DMS 273 (cell line): Measurements from ENCODE around the gene RTCA.
"Not testable (repeated sequence)": the region's sequence is repeated elsewhere in the genome, so short reads cannot be mapped to it uniquely, and the experiment has no call there.

ENCODE experiments used
- DNase-seq: peaks from one replicate; lab custom pipeline; 2025; ENCODE audit not compliant: unreplicated experiment; lab: John Stamatoyannopoulos, UW

The RTCA gene

DNA sequence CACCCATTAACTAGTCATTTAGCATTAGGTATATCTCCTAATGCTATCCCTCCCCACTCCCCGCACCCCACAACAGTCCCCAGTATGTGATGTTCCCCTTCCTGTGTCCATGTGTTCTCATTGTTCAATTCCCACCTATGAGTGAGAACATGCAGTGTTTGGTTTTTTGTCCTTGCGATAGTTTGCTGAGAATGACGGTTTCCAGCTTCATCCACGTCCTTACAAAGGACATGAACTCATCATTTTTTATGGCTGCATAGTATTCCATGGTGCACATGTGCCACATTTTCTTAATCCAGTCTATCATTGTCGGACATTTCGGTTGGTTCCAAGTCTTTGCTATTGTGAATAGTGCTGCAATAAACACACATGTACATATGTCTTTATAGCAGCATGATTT is 7.6 kb upstream of the RTCA start:
- DNase-seq, result not testable (repeated sequence)

DNA sequence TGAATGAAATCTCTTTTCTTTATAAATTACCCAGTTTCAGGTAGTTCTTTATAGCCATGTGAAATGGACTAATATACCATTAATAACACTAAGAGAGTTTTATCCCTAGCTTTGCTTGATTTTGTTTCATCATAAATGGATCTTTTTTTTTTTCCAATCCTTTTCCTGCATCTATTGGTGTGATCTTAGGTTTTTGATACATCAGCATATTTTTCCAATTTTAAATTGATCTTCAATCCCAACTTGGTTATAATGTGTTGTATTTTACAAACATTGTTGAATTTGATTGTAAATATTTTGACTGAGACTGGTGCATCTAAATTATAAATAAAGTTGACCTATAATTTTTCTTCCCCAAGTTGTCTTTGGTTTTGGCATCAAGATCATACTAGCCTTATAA is 4.3 kb upstream of the RTCA start:
- DNase-seq, result no peak

DNA sequence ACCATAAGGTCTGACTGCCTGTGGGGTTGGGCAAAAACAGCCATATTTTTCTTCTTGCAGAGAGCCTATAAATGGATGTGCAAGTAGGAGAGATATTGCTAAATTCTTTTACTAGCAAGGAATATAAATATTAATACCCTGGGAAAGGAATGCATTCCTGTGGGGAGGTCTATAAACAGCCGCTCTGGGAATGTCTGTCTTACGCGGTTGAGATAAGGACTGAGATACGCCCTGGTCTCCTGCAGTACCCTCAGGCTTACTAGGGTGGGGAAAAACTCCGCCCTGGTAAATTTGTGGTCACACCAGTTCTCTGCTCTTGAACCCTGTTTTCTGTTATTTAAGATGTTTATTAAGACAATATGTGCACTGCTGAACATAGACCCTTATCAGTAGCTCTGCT is 1.9 kb upstream of the RTCA start:
- DNase-seq, result not testable (repeated sequence)

DNA sequence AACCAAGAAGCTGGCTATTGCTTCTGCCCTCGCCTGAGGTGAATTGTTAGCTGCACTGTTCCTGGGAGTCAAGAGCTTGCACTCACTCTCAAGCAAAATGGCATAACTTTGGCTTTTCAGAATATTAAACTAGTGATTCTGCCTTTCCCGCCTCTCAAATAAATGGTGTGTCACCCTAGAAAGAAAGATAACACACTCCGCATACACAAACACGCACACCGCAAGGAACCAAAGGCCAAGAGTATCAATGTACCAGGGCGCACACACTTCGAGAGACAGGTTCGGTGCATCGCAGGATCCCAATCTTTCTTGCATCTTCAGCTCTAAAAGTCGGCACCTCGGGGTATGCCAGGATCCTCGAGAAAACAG is 470 bp upstream of the RTCA start:
- no peak for DNase-seq

DNA sequence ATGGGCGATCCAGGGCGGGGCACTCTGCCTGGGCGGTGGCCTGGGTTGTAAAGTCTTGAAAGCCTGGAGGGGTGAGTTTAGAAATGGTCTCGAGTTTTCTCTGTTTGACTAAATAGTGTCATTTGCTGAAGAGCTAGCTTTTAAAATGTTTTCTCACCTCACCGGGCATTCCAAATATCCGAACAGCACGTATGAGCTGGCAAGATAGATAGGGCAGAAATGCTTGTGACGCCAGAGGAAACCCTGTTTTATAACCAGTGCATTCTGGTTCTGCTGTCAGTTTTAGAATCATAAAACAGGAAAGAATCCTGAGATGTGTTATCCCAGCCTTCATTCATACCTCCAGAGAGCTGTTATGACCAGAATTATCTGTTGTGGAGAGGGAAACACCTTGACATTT is 725 bp downstream of the RTCA start:
- DNase-seq, result peak; percentile 51

DNA sequence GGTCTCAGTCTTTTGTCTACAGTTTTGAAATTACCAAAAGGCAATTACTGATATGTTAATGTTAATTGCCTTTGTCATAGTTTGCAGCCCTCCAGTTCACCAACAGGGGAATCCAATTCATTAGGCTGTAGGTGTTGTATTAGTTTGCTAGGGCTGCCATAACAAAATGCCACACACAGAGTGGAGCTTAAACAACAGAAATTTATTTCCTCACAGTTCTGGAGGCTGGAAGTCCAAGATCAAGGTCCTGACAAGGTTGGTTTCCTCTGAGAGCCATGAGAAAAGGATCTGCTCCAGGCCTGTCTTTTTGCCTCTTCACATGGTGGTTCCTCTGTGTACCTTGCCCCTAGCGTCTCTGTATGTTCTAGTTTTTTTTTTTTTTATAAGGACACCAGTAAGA is 1.3 kb downstream of the RTCA start:
- DNase-seq, result no peak

DNA sequence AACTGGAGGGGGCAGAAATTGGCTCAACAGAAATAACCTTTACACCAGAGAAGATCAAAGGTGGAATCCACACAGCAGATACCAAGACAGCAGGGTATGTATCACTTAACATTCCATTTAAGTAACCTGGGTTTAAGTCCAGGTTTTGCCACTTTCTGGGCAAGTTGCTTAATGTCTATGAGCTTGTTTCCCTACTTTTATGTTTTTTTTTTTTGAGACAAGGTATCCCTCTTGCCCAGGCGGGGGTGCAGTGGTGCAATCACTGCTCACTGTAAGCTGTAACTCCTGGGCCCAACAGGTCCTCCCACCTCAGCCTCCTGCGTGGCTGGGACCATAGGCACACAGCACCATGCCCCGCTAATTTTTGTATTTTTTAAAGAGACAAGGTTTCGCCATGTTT is 2.2 kb downstream of the RTCA start:
- no peak for DNase-seq

DNA sequence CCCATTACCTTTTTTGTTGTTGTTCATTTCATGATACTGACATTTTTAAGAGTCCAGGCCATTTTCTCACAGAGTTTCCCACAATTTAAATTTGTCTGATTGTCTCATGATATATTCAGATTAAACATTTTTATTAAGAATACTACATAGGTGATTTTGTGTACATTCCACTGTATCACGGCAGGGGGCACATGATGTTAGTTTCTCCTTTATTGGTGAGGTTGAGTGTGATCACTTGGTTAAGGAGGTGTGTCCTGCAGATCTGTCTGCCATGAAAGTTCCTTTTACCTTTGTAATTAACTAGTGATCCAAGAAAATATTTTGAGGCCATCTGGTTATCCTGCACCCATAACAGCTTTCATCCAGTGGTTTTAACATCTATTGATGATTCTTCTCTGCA is 11.8 kb downstream of the RTCA start:
- no peak for DNase-seq

DNA sequence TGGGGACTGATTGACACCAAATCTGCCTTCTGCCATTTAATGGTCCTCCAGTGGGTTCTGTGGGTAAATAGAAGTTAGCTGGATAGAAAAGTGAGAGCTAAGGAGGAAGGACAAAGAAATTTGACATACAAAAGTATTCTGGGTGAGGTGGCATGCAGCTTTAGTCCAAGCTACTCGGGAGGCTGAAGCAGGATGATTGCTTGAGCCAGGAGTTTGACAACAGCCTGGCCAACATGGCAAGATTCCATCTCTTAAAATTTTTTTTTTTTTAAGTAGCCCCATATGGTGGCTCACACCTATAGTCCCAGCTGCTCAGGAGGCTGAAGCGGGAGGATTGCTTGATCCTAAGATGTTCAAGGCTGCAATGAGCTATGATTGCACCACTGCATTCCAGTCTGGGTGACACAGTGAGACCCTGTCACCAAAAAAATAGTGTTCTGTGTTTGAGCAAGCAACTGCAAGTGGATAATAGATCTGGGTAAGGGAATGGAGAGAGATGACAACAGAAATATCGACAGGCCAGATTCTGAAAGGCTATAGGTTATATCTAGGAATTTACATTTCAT is 13.4 kb downstream of the RTCA start:
- peak; percentile 19 for DNase-seq

DNA sequence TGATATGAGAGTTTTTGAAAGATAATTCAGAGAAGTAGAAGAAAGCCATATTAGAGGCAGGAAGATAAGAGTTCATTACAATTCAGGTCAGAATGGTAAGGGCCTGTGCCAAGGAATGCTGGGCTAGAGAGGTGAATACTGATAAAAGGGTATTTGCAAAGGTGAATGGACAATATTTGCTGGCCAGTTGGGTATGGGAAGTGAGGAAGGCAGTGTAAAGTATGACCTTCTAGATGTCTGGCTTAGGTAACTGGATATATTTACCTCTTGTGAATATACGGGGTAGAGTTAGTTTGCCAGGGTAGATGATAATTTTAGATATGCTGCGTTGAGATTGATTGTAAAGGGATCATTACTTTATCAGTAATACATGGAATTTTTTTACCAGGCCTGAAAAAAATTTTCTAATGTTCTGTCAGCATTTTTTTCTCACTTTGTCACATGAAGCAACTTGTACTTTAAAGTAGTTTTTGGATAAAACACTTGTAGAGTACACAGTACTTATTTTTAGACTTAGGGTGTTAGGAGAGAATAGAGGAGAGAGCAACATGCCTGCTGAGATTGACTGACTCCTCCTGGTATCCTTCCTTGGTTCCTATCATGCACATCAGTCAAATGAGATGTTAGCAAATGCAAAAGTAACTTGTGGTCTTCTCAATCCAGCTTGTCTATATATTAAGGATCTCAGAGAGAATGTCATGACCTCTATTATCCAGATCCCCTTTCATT is 14.1 kb downstream of the RTCA start:
- DNase-seq, result no peak

DNA sequence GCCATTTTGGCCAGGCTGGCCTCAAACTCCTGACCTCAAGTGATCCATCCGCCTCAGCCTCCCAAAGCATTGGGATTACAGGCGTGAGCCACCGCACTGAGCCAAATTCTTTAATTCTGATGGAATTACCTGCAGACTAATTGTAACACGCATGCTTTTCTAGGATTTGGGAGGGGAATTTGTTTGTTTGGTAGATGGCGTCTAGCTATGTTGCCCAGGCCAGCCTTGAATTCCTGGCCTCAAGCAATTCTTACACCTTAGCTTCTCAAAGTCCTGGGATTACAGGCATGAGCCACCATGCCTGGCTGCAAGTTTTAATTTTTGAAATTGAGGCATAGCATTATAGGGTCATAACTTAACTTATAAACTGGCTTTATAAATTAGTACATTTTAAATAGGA is 18.6 kb downstream of the RTCA start:
- DNase-seq, result no peak

DNA sequence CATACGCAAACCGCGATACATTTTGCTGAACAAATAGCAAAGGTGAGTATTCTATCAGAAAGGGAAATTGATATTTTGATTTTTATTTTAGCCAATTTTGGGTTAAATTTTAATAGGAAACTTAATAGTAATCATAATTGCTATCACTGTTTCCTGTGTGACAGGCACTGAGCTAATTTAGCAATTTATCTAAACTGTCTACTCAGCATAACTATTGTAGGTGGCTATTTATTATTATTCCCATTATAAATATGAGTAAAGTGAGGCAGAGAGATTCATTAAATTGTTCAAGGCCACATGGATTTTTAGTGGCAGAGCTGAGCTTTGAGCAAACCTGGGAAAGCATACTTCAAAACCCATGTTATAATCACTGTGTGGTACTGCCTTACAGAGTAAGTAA is 21.1 kb downstream of the RTCA start:
- DNase-seq, result no peak

DNA sequence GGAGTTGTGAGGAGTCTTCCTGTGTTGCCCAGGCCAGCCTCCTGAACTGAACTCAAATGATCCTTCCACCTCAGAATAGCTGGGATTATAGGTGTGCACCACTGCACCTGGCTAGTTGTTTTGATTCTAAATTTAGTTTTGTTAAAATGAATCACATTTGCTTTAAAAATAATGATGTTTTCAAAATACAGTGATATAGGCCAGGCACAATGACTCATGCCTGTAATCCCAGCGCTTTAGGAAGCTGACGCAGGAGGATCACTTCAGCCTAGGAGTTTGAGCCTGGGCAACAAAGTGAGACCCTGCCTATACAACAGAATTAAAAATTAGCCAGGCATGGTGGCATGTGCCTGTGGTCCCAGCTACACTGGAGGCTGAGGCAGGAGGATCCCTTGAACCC is 24.3 kb downstream of the RTCA start:
- no peak for DNase-seq

DNA sequence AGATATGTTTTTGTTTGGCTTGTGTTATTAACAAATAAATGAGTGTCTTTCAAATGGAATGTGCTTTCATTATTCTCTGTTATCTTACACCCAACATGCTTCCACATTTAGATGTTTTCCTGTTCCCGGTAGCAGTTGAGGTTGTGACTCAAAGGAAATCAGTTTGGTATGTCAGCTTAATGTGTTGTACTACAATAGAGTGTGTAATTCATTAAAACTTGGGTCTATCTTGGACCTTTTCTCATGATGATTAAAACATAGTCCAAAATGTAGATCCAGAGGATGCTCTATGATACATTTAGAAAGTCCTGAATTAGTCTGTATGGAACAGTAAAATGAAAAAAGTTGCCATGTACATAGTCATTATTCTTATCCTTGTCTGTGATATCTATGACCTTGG is 26.7 kb downstream of the RTCA start:
- no peak for DNase-seq

DNA sequence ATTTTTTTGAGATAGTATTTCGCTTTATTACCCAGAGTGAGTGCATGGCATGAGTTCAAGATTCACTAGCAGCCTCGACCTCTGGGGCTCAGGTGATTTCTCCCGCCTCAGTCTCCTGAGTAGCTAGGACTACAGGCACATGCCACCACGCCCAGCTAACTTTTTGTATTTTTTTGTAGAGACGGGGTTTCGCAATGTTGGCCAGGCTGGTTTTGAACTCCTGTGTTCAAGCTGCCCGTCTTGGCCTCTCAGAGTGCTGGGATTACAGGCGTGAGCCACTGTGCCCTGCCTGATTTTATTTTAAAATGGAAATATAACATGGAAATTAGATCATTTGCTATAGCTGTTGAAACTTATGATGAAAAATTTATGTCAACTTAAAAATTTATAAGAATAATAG is 30.1 kb downstream of the RTCA start:
- no peak for DNase-seq

DNA sequence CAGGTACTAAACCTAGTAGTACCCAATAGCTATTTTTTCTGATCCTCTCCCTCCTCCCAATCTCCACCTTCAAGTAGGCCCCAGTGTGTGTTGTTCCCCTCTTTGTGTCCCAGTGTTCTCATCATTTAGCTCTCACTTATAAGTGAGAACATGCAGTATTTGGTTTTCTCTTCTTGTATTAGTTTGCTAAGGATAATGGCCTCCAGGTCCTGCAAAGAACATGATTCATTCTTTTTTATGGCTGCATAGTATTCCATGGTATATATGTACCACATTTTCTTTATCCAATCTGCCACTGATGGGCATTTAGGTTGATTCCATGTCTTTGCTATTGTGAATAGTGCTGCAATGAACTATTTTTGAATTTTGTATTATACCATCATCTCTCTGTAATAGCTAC is 31.0 kb downstream of the RTCA start:
- DNase-seq, result not testable (repeated sequence)

DNA sequence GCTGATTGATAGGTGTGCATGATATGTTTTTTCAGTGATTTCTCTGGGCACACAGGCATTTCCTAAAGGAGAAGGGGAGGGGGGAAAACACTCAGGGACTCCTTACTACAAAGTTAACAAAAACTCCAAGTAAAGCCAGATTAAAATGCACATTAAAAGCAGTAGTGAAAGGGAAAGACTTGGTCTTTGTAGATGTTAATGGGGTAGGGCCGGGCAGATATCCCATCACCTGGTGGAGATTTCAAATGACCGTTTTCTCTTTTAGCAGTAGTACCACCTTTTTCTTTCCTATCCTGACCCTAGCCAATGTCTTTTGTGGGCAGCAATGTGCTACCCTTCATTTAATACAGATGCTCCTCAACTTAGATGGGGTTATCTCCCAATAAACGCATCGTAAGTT is 32.5 kb downstream of the RTCA start:
- no peak for DNase-seq

DNA sequence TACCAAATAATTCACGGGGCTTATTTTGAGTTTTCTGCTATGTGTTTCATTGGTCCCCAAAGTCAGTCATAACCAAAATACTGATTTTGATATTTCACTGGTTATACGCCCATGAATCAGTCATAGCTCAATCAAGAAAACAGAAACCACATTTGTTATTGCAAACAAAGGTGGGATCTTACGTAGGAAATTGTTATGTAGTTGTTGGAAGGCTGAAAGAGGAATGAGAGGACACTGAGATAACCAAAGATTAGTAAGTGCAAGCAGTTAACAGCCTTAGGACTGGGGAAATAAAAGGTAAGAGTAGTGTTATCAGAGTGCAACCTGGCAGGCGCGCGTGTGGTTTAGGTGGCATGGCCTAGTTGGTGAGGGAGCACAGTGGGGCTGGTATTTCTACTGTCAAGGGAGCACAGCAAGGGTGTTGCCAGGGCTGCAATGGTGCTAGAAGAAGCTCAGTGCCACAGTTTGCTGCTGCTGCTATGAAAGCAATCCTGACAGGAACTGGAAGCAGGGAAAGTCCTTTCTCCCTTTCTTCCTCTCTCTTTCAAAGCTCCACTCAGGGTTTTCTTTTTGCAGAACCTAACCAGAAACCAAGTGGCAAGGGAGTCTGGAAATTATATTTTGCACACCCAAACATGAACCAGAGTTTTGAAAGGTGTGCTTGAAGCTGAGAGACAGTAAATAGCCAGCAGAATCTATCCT is 33.7 kb downstream of the RTCA start:
- no peak for DNase-seq

DNA sequence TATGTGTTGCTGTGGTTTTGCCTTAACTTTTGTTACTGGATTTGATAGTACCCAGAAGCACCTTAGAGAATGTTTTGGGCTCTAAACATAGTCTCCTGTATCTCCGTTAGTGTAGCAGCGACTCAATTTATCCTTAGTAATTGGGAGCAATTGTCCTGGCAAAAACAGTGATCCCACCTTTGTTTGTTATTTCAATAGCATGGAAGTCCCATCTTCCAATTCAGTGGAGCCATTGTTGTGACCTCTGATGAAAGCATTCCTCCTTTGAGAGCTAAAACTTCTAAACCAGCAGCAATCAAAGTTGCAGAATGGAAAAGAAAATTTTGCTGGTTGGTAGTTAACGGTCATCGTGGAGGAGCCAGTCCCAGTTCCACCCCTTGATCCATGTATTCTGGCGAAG is 34.7 kb downstream of the RTCA start:
- no peak for DNase-seq

DNA sequence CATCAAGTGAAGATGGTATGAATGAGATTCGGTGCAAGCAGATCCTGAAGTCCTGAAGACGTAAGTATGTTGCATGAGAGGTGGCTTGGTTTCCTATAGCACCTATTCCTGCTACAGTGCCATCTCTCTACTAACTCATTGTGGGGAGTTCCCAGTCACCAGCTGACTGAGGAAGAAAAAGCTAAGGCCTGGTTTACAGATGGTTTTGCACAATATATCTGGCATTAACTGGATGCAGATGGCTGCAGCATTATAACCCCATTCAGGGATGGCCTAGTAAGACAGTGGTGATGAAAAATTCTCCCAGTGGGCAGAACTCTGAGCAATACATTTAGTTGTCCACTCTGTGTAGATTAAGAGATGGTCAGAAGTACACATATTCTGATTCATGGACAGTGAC is 36.7 kb downstream of the RTCA start:
- DNase-seq, result no peak

DNA sequence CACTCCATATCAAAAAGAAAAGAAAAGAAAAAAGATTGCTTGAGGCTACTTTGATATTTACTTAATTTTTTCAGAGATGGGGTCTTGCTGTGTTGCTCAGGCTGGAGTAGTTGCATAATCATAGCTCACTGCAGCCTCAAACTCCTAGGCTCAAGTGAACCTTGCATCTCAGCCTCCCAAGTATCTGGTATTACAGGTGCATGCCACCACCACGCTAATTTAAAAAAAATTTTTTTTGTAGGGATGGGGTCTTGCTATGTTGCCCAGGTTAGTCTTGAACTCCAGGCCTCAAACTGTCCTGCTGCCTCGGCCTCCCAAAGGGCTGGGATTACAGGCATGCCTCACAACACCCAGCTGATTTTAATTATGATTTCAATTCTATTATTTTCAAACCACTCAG is 38.2 kb downstream of the RTCA start:
- DNase-seq, result no peak

DNA sequence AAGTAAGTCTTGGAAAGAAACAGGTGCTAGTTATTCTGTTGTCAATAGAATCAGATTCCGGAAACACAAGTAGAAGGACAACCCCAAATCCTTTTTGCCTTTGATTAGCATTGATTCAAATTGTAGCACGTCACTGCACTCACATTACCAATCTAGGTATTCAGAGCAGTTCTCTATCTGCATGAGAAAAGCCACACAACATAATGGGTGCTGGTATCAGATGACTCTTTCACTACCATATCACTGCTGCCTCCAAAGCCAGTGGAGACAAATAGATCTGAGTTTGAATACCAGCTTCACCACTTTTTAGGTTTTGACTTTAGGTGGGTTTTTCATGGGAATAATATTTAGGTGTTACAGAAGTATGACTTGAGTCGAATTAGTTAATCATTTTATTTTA is 38.9 kb downstream of the RTCA start:
- DNase-seq, result no peak

DNA sequence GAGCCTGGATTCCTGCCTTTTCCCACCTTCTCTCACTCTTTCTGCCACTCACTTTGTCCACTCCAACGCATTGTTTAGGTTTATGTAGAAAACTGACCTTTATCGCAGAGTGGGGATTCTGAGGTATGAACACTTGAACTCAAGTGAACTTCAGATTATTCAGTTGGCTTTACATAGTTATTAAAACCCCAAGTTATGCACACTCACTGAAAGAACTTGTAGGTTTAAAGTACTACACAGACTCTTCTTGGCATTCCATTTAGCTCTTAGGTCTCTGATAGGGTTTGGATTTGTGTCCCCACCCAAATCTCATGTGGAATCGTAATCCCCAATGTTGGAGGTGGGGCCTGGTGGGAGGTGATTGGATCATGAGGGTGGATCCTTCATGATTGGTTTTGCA is 39.9 kb downstream of the RTCA start:
- no peak for DNase-seq
